ENCODE data around the gene NSMCE1. TPM values are rescaled to one million over a fixed set of nuclear protein-coding genes. Genes with fewer than 3 reads are reported as not detected.
"Not testable (repeated sequence)": the region's sequence is repeated elsewhere in the genome, so short reads cannot be mapped to it uniquely, and the experiment has no call there.

Gene NSMCE1
- total and polyA plus RNA-seq, 4 experiments from 2014 or later, result 66.6 to 202 (median 106) TPM

GRCh38 chr16:27289669-27290068, 21.1 kb upstream of the NSMCE1 start:
- H3K4me3 Mint-ChIP-seq, result peak overlapping the region in 4 of 8 donors; percentile 8 to 60 (median 22)
- peak overlapping the region in 6 of 7 donors; percentile 4 to 61 (median 28) for H3K27ac Mint-ChIP-seq
- ChIA-PET CTCF (ENCODE audit: partially characterized antibody) (no interaction called here), POLR2A (ENCODE audit: partially characterized antibody) (interaction anchor here (0.9 kb wide), 1 partner anchor 21 kb away, joined by 3 read pairs; the partner anchor contains the start of gene NSMCE1)
- Histone ChIP-seq H3K4me3 (ENCODE audit: low read length in 2 of 2) (no peak overlapping the region), H3K4me1 (ENCODE audit: insufficient read depth, low read length) (peaks cover 24% of the 10 kb centered on the region), H3K27ac (ENCODE audit: low read depth, low read length) (no peak overlapping the region), H3K27me3 (ENCODE audit: insufficient read depth, low read length) (no peaks in the 10 kb centered on the region), H3K9me3 (ENCODE audit: control insufficient read depth in 1 of 2, low read length in 2 of 2) (no peaks in the 10 kb centered on the region), H3K36me3 (ENCODE audit: insufficient read depth, low read length) (no peaks in the 10 kb centered on the region)
- H3K4me1 Mint-ChIP-seq, result peaks cover 13 to 44% (median 29%) of the 10 kb centered on the region in 4 donors
- H3K27me3 Mint-ChIP-seq, result no peaks in the 10 kb centered on the region
- H3K9me3 Mint-ChIP-seq, result no peaks in the 10 kb centered on the region
- intact Hi-C loops (cut with micrococcal nuclease), result no loop called here
- no peaks in the 10 kb centered on the region for H3K36me3 Mint-ChIP-seq
- peak in 1 of 5 donors; percentile 13 for DNase-seq

- H3K4me1 Mint-ChIP-seq, result peaks cover 13 to 44% (median 29%) of the 10 kb centered on the region in 4 donors
- H3K4me1 ChIP-seq (ENCODE audit: insufficient read depth, low read length), result peaks cover 24% of the 10 kb centered on the region
- H3K27me3 ChIP-seq (ENCODE audit: insufficient read depth, low read length); H3K9me3 ChIP-seq (ENCODE audit: control insufficient read depth in 1 of 2, low read length in 2 of 2); DNase-seq; H3K27me3 Mint-ChIP-seq; H3K27ac Mint-ChIP-seq; H3K4me3 Mint-ChIP-seq; H3K9me3 Mint-ChIP-seq; H3K36me3 ChIP-seq (ENCODE audit: insufficient read depth, low read length); H3K36me3 Mint-ChIP-seq; H3K27ac ChIP-seq (ENCODE audit: low read depth, low read length); intact Hi-C loops (cut with micrococcal nuclease); POLR2A ChIA-PET (ENCODE audit: partially characterized antibody); H3K4me3 ChIP-seq (ENCODE audit: low read length in 2 of 2): not testable (repeated sequence)
- CTCF ChIA-PET (ENCODE audit: partially characterized antibody), result interaction anchor here (1.8 kb wide), 1 partner anchor 15 kb away, joined by 4 read pairs; no protein-coding TSS in a partner anchor
Observed at GRCh38 chr16:27288313-27288712, 19.7 kb upstream of the NSMCE1 start.

DNA sequence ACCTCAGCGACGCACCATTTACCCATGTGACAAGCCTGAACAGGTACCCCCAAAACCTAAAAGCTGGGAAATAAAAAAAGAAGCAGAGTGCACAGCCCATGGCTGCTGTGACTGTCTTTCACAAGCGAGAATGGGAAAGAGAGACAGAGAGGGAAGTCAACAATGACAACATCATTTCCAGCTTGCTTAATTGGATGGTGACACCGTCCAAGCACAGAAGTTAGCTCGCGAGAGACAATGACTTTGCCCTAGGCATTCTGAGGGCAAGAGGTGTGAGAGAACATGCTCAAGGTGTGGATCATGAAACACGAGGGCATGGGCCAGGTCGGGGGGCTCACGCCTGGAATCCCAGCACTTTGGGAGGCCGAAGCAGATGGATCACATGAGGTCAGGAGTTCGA, 19.3 kb upstream of the NSMCE1 start:
- H3K27me3 Mint-ChIP-seq, result no peaks in the 10 kb centered on the region
- ChIA-PET POLR2A (ENCODE audit: partially characterized antibody) (no interaction called here), CTCF (ENCODE audit: partially characterized antibody) (interaction anchor here (1.8 kb wide), 1 partner anchor 15 kb away, joined by 4 read pairs; no protein-coding TSS in a partner anchor)
- H3K27ac ChIP-seq (ENCODE audit: low read depth, low read length), result no peak overlapping the region
- no peak for DNase-seq
- H3K4me3 ChIP-seq (ENCODE audit: low read length in 2 of 2), result no peak overlapping the region
- no peaks in the 10 kb centered on the region for H3K27me3 ChIP-seq (ENCODE audit: insufficient read depth, low read length)
- no peaks in the 10 kb centered on the region for H3K9me3 ChIP-seq (ENCODE audit: control insufficient read depth in 1 of 2, low read length in 2 of 2)
- H3K4me3 Mint-ChIP-seq, result no peak overlapping the region
- no peaks in the 10 kb centered on the region for H3K36me3 ChIP-seq (ENCODE audit: insufficient read depth, low read length)
- no peaks in the 10 kb centered on the region for H3K36me3 Mint-ChIP-seq
- H3K4me1 ChIP-seq (ENCODE audit: insufficient read depth, low read length), result peaks cover 24% of the 10 kb centered on the region
- intact Hi-C loops (cut with micrococcal nuclease), result no loop called here
- no peaks in the 10 kb centered on the region for H3K9me3 Mint-ChIP-seq
- H3K4me1 Mint-ChIP-seq, result peaks cover 13 to 44% (median 29%) of the 10 kb centered on the region in 4 donors
- H3K27ac Mint-ChIP-seq, result peak overlapping the region in 1 of 7 donors; percentile 36

- no peak overlapping the region for H3K4me3 ChIP-seq (ENCODE audit: low read length in 2 of 2)
- intact Hi-C loops (cut with micrococcal nuclease), result no loop called here
- H3K36me3 Mint-ChIP-seq, result no peaks in the 10 kb centered on the region
- no peaks in the 10 kb centered on the region for H3K36me3 ChIP-seq (ENCODE audit: insufficient read depth, low read length)
- no peaks in the 10 kb centered on the region for H3K27me3 Mint-ChIP-seq
- no peak for DNase-seq
- no peaks in the 10 kb centered on the region for H3K9me3 Mint-ChIP-seq
- H3K9me3 ChIP-seq (ENCODE audit: control insufficient read depth in 1 of 2, low read length in 2 of 2), result no peaks in the 10 kb centered on the region
- ChIA-PET CTCF (ENCODE audit: partially characterized antibody) (interaction anchor here (1.8 kb wide), 1 partner anchor 14 kb away, joined by 4 read pairs; no protein-coding TSS in a partner anchor), POLR2A (ENCODE audit: partially characterized antibody) (no interaction called here)
- peaks cover 15 to 44% (median 30%) of the 10 kb centered on the region in 4 donors for H3K4me1 Mint-ChIP-seq
- H3K27me3 ChIP-seq (ENCODE audit: insufficient read depth, low read length), result no peaks in the 10 kb centered on the region
- no peak overlapping the region for H3K27ac ChIP-seq (ENCODE audit: low read depth, low read length)
- H3K4me3 Mint-ChIP-seq, result no peak overlapping the region
- peaks cover 24% of the 10 kb centered on the region for H3K4me1 ChIP-seq (ENCODE audit: insufficient read depth, low read length)
- H3K27ac Mint-ChIP-seq, result peak overlapping the region in 1 of 7 donors; percentile 32
Observed at GRCh38 chr16:27287051-27287811, 18.7 kb upstream of the NSMCE1 start.

- no peaks in the 10 kb centered on the region for H3K27me3 Mint-ChIP-seq
- H3K27me3 ChIP-seq (ENCODE audit: insufficient read depth, low read length), result no peaks in the 10 kb centered on the region
- H3K36me3 Mint-ChIP-seq, result no peaks in the 10 kb centered on the region
- no peak overlapping the region for H3K4me3 Mint-ChIP-seq
- ChIA-PET POLR2A (ENCODE audit: partially characterized antibody) (interaction anchor here (1.1 kb wide), 1 partner anchor 51 kb away, joined by 3 read pairs; no protein-coding TSS in a partner anchor), CTCF (ENCODE audit: partially characterized antibody) (no interaction called here)
- intact Hi-C loops (cut with micrococcal nuclease), result no loop called here
- no peaks in the 10 kb centered on the region for H3K36me3 ChIP-seq (ENCODE audit: insufficient read depth, low read length)
- no peaks in the 10 kb centered on the region for H3K9me3 Mint-ChIP-seq
- peaks cover 24% of the 10 kb centered on the region for H3K4me1 ChIP-seq (ENCODE audit: insufficient read depth, low read length)
- no peak overlapping the region for H3K4me3 ChIP-seq (ENCODE audit: low read length in 2 of 2)
- no peak overlapping the region for H3K27ac ChIP-seq (ENCODE audit: low read depth, low read length)
- H3K4me1 Mint-ChIP-seq, result peaks cover 18 to 47% (median 33%) of the 10 kb centered on the region in 4 donors
- H3K27ac Mint-ChIP-seq, result peak overlapping the region in 2 of 7 donors; percentile 76 to 84
- no peaks in the 10 kb centered on the region for H3K9me3 ChIP-seq (ENCODE audit: control insufficient read depth in 1 of 2, low read length in 2 of 2)
- no peak for DNase-seq
Observed at GRCh38 chr16:27286451-27286850, 17.9 kb upstream of the NSMCE1 start.

GRCh38 chr16:27285676-27286196, 17.2 kb upstream of the NSMCE1 start:
- Mint-ChIP-seq H3K27ac (peak overlapping the region in 4 of 7 donors; percentile 38 to 84 (median 66)), H3K4me3 (no peak overlapping the region), H3K36me3 (no peaks in the 10 kb centered on the region), H3K27me3 (no peaks in the 10 kb centered on the region), H3K9me3 (no peaks in the 10 kb centered on the region), H3K4me1 (peaks cover 23 to 49% (median 38%) of the 10 kb centered on the region in 4 donors)
- no peak overlapping the region for H3K4me3 ChIP-seq (ENCODE audit: low read length in 2 of 2)
- ChIA-PET CTCF (ENCODE audit: partially characterized antibody) (interaction anchor here (0.8 to 1.2 kb wide), 2 partner anchors 30 to 107 kb away, joined by 3 read pairs; no protein-coding TSS in a partner anchor), POLR2A (ENCODE audit: partially characterized antibody) (interaction anchor here (1.1 to 1.3 kb wide), 2 partner anchors 49 to 51 kb away, joined by 3 to 6 read pairs; no protein-coding TSS in a partner anchor)
- no peaks in the 10 kb centered on the region for H3K36me3 ChIP-seq (ENCODE audit: insufficient read depth, low read length)
- peaks cover 23% of the 10 kb centered on the region for H3K4me1 ChIP-seq (ENCODE audit: insufficient read depth, low read length)
- intact Hi-C loops (cut with micrococcal nuclease), result no loop called here
- H3K9me3 ChIP-seq (ENCODE audit: control insufficient read depth in 1 of 2, low read length in 2 of 2), result no peaks in the 10 kb centered on the region
- no peak overlapping the region for H3K27ac ChIP-seq (ENCODE audit: low read depth, low read length)
- H3K27me3 ChIP-seq (ENCODE audit: insufficient read depth, low read length), result no peaks in the 10 kb centered on the region
- no peak for DNase-seq

Measured in CD4-positive, alpha-beta memory T cell (primary cell).